Progenitor cell of endocrine pancreas (in vitro differentiated cells): Measurements from ENCODE around the gene ITPK1. TPM values are rescaled to one million over a fixed set of nuclear protein-coding genes. Genes with fewer than 3 reads are reported as not detected.

Experiments
- DNase-seq: peaks from one replicate; pipeline ENCODE4 v3.0.0; 2021; ENCODE audit warnings: low spot score; ENCODE audit not compliant: unreplicated experiment
- H3K27ac Mint-ChIP-seq: 2 replicates; pipeline ENCODE4 v1.8.0; 2021; ENCODE audit warnings: mild to moderate bottlenecking, moderate library complexity, mixed read lengths
- H3K27me3 Mint-ChIP-seq: 2 replicates; pipeline ENCODE4 v1.8.0; 2021; ENCODE audit warnings: mixed read lengths
- H3K36me3 Mint-ChIP-seq: 2 replicates; pipeline ENCODE4 v1.8.0; 2022; ENCODE audit warnings: mixed read lengths; ENCODE audit not compliant: insufficient read depth
- H3K4me1 Mint-ChIP-seq: 2 replicates; pipeline ENCODE4 v1.8.0; 2021; ENCODE audit warnings: low read depth, mixed read lengths
- H3K4me3 Mint-ChIP-seq: 2 replicates; pipeline ENCODE4 v1.8.0; 2021; ENCODE audit warnings: low read depth, mild to moderate bottlenecking, moderate library complexity, mixed read lengths
- H3K9me3 Mint-ChIP-seq: 2 replicates; pipeline ENCODE4 v1.8.0; 2021; ENCODE audit warnings: low read depth, mixed read lengths
- total RNA-seq: library from RNA; stranded (reverse); gene quantifications from 2 replicates; pipeline ENCODE4 v1.2.1, GENCODE V29; 2021
- TF ChIP-seq, protein P1 (sequence below): fragments of 200-600 bp; sonication (generic); IDR thresholded peaks from one replicate; pipeline ENCODE4 v1.5.0; 2021; ENCODE audit warnings: antibody characterized with exemption, mild to moderate bottlenecking; ENCODE audit not compliant: unreplicated experiment

The ITPK1 gene
- total RNA-seq, 1 donor from 2014 or later, result 72.0 TPM

DNA sequence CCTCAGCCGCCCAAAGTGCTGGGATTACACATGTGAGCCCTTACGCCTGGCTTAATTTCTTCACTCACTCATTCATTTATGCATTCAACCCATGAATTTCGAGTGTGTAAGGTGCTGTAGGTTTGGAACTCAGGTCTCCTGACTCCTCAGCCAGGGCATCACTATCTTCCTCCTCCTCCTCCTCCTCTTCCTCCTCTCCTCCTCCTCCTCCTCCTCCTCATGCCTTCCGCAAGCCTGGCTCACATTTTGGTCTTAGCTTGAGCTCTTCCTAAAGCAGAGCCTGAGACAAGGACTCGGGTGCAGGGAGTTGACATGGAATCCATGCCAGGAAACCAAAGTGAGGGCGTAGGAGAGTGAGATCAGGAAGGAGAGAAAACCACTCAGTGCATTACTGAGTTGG is 213.5 kb downstream of the ITPK1 start:
- no peaks in the 10 kb centered on the region for H3K36me3 Mint-ChIP-seq
- H3K27me3 Mint-ChIP-seq, result peaks cover 31% of the 10 kb centered on the region
- H3K4me1 Mint-ChIP-seq, result peaks cover 2% of the 10 kb centered on the region
- TF ChIP-seq, protein P1, sequence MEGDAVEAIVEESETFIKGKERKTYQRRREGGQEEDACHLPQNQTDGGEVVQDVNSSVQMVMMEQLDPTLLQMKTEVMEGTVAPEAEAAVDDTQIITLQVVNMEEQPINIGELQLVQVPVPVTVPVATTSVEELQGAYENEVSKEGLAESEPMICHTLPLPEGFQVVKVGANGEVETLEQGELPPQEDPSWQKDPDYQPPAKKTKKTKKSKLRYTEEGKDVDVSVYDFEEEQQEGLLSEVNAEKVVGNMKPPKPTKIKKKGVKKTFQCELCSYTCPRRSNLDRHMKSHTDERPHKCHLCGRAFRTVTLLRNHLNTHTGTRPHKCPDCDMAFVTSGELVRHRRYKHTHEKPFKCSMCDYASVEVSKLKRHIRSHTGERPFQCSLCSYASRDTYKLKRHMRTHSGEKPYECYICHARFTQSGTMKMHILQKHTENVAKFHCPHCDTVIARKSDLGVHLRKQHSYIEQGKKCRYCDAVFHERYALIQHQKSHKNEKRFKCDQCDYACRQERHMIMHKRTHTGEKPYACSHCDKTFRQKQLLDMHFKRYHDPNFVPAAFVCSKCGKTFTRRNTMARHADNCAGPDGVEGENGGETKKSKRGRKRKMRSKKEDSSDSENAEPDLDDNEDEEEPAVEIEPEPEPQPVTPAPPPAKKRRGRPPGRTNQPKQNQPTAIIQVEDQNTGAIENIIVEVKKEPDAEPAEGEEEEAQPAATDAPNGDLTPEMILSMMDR, result no peak
- H3K4me3 Mint-ChIP-seq, result no peak overlapping the region
- H3K27ac Mint-ChIP-seq, result no peak overlapping the region
- H3K9me3 Mint-ChIP-seq, result no peaks in the 10 kb centered on the region
- DNase-seq, result no peak

GRCh38 chr14:92900660-92901059 is 215.1 kb downstream of the ITPK1 start:
- H3K4me1 Mint-ChIP-seq, result peaks cover 2% of the 10 kb centered on the region
- H3K4me3 Mint-ChIP-seq, result no peak overlapping the region
- H3K36me3 Mint-ChIP-seq, result no peaks in the 10 kb centered on the region
- peaks cover 31% of the 10 kb centered on the region for H3K27me3 Mint-ChIP-seq
- TF ChIP-seq, protein P1, result no peak
- H3K9me3 Mint-ChIP-seq, result no peaks in the 10 kb centered on the region
- H3K27ac Mint-ChIP-seq, result no peak overlapping the region
- no peak for DNase-seq

- TF ChIP-seq, protein P1, result no peak
Measured at GRCh38 chr14:92898566-92899131, 217.1 kb downstream of the ITPK1 start.

DNA sequence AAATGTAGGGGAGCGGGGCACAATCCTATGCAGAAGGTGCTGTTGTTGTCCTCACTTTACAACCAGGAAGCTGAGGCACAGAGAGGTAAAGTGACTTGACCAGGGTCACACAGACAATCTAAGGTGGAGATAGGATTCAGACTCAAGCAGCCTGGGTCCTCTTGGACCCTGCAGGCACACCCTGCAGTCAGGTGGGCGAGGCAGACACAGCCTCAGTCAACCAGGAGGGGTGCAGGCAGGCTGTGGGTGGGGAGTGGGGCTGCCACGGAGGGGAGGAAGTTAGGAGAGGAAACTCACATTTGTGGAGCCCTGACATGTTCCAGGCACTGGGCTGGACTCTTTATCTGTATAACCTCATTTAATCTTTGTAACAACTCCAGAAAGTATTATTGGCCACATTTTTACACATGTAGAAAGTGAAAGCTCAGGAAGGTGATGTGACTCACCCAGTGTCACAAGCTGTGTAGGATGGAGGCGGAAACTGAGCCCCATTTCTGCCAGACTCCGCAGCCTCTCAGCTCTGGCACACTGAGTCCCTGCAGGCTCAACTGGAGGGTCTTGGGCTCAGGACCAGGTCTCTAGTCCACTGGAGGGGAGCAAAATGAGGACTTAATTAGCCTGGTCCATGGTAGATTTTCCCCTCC is 217.7 kb downstream of the ITPK1 start:
- TF ChIP-seq, protein P1, result no peak
- Mint-ChIP-seq H3K4me3 (no peak overlapping the region), H3K27ac (no peak overlapping the region), H3K36me3 (no peaks in the 10 kb centered on the region), H3K9me3 (peaks cover 5% of the 10 kb centered on the region), H3K4me1 (peaks cover 2% of the 10 kb centered on the region), H3K27me3 (peaks cover 21% of the 10 kb centered on the region)
- DNase-seq, result no peak

More at GRCh38 chr14:92898566-92899131, 217.1 kb downstream of the ITPK1 start:
- H3K36me3 Mint-ChIP-seq, result no peaks in the 10 kb centered on the region
- H3K4me1 Mint-ChIP-seq, result peaks cover 2% of the 10 kb centered on the region
- peaks cover 2% of the 10 kb centered on the region for H3K9me3 Mint-ChIP-seq
- DNase-seq, result no peak
- peaks cover 27% of the 10 kb centered on the region for H3K27me3 Mint-ChIP-seq
- H3K4me3 Mint-ChIP-seq, result no peak overlapping the region
- H3K27ac Mint-ChIP-seq, result no peak overlapping the region

- H3K27ac Mint-ChIP-seq, result no peak overlapping the region
- peaks cover 10% of the 10 kb centered on the region for H3K27me3 Mint-ChIP-seq
- no peaks in the 10 kb centered on the region for H3K36me3 Mint-ChIP-seq
- peaks cover 5% of the 10 kb centered on the region for H3K9me3 Mint-ChIP-seq
- no peak for DNase-seq
- TF ChIP-seq, protein P1, result no peak
- H3K4me1 Mint-ChIP-seq, result peaks cover 13% of the 10 kb centered on the region
- no peak overlapping the region for H3K4me3 Mint-ChIP-seq
Measured at GRCh38 chr14:92895352-92895878, 220.3 kb downstream of the ITPK1 start.
